MM.1S (cell line): ENCODE data around the gene TRIML1.

Experiments
- CTCF ChIP-seq: fragments of 300-600 bp; sonication (generic); IDR thresholded peaks from 2 replicates; pipeline ENCODE4 v1.5.1; 2016; ENCODE audit warnings: antibody characterized with exemption, low read length, mixed read lengths
- EZH2 ChIP-seq: fragments of 300-600 bp; sonication (generic); optimal IDR thresholded peaks from 2 replicates; pipeline ENCODE3; 2017; ENCODE audit warnings: low read depth, mild to moderate bottlenecking, antibody characterized with exemption, low read length, mixed read lengths
- EZH2phosphoT487 ChIP-seq: fragments of 300-600 bp; sonication (generic); IDR thresholded peaks from 2 replicates; pipeline ENCODE4 v1.6.1; 2018; ENCODE audit warnings: antibody characterized with exemption, low read length

- TF ChIP-seq CTCF (no peak), EZH2phosphoT487 (no peak), EZH2 (no peak)
Observed at GRCh38 chr4:188110741-188111471, 28.3 kb upstream of the TRIML1 start.
